SK-N-MC (cell line): ENCODE data around the gene LDLRAD2.

Source experiments
- EZH2 ChIP-seq: fragments of 200-600 bp; sonication (generic); IDR thresholded peaks from one replicate; pipeline ENCODE4 v1.6.1; 2017; ENCODE audit warnings: antibody characterized with exemption
- POLR2AphosphoS5 ChIP-seq: IDR thresholded peaks from 2 replicates; pipeline ENCODE4 v1.6.1; 2012; ENCODE audit warnings: mild to moderate bottlenecking, low read depth, low read length, borderline replicate concordance

DNA sequence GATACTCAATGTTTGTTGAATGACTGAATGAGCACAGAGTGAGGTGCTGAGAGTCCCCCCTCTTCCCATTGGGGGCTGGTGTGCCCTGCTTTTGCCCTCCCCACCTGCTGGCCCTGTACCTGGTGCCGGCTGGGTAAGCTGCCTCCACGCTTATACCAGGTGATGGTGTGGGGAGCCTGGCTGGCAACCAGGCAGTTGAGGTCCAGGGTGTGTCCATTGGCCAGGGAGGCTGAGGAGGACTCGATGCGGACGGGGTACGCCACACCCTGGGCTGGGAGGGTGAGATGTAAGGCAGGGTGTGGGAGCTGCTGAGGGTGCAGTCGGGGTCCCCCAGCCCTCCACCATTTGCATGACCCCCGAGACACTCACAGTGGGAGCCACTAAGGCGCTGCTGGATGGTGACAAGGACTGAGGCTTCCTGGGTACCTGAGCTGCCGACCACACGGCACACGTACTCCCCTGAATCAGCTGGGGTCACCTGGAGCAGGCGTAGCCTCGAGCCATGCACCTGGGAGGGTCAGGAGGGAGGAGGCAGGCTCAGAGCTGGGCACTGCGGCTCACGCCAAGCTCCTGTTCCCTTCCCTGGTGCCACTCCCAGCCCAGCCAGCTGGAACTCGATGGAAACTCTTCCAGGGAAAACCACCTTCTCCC is 36.6 kb downstream of the LDLRAD2 start:
- TF ChIP-seq EZH2 (no peak), POLR2AphosphoS5 (no peak)
